LNCAP (cell line): ENCODE data around the gene NEDD4L.

ENCODE experiments used
- TF ChIP-seq, protein P1 (sequence below): fragments of 450-650 bp; IDR thresholded peaks from 2 replicates; pipeline ENCODE4 v1.5.1; 2017; ENCODE audit warnings: mild to moderate bottlenecking

NEDD4L gene

DNA sequence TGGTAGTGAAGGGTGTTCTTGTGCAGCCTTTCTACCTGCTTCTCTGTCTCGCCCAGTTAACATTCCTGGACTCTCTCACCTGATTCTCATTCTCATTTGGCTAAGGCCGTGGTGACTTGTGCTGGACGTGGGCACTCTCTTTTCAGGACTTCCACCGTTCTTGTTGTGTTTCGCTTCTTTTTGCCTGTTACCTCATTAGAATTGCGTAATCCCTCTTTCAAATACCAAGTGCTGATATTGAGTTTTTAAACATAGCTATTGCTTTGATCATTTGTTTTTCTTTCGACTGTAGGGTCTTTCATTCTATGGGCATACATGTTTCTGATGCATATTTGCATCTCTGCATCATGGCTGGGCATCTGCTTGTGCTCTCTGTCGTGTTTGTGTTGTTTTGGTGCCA, 297.9 kb downstream of the NEDD4L start:
- TF ChIP-seq, protein P1, sequence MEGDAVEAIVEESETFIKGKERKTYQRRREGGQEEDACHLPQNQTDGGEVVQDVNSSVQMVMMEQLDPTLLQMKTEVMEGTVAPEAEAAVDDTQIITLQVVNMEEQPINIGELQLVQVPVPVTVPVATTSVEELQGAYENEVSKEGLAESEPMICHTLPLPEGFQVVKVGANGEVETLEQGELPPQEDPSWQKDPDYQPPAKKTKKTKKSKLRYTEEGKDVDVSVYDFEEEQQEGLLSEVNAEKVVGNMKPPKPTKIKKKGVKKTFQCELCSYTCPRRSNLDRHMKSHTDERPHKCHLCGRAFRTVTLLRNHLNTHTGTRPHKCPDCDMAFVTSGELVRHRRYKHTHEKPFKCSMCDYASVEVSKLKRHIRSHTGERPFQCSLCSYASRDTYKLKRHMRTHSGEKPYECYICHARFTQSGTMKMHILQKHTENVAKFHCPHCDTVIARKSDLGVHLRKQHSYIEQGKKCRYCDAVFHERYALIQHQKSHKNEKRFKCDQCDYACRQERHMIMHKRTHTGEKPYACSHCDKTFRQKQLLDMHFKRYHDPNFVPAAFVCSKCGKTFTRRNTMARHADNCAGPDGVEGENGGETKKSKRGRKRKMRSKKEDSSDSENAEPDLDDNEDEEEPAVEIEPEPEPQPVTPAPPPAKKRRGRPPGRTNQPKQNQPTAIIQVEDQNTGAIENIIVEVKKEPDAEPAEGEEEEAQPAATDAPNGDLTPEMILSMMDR: no peak

DNA sequence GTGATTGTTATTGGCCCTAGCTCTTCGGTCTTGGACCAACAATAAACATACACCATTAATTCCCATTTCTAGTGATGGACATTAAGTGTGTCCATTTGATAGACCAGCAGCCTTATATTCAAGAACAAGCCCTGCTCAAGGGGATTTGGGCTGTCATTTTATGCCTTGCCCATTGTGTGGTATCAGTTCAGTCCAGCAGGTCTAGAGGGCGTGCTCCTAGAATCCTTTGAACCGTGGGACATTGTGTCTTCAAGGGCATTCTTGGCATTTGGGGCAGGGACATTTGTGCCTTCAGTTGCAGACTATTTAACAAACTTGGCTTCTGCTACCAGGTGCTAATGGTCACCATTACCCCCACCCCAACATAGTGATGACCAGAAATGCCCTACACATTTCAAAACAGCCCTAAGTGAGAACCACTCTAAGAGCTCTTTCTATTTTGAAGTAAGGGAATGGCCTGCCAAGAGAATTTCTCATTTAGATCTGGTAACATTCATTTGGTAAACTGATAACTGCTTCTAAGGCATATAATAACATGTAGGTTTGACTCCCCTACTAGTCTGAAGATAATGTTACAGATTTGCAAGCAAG, 300.1 kb downstream of the NEDD4L start:
- TF ChIP-seq, protein P1: no peak

DNA sequence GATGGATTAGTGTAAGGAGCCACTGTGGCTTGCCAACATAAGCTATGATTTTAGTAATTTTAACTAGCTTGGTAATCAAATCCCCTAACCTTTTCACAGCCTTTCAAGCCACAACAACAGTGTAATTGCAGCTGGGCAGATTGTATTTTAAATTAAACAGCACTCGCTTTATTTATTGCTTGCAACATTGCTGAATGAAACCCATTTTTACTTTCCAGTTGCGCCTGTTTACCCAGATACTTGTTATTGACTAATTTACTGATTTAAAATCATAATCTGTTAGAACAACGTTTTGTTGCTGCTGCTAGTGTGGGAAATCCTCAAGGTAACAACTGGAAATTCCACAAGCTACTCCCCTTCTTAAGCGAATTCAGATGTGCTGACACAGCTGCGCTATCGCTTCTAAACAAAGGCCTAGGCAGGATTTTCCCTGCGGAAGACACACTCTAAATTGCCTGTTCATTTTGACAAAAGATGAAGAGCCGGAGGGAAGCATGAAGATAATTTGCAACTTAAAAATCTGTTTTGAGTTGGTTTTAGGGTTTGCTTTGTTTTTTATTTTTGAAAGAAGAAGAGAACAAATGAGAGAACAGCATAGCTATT, 300.9 kb downstream of the NEDD4L start:
- TF ChIP-seq, protein P1: no peak

- TF ChIP-seq, protein P1: no peak
Measured at GRCh38 chr18:58345875-58346274, 301.8 kb downstream of the NEDD4L start.

GRCh38 chr18:58347135-58347534, 303.1 kb downstream of the NEDD4L start:
- TF ChIP-seq, protein P1: no peak

- TF ChIP-seq, protein P1: no peak
Measured at GRCh38 chr18:58348517-58348916, 304.5 kb downstream of the NEDD4L start.

- TF ChIP-seq, protein P1: no peak
Measured at GRCh38 chr18:58348951-58349350, 304.9 kb downstream of the NEDD4L start.
